ENCODE data around the gene PAPPA.

PAPPA gene

DNA sequence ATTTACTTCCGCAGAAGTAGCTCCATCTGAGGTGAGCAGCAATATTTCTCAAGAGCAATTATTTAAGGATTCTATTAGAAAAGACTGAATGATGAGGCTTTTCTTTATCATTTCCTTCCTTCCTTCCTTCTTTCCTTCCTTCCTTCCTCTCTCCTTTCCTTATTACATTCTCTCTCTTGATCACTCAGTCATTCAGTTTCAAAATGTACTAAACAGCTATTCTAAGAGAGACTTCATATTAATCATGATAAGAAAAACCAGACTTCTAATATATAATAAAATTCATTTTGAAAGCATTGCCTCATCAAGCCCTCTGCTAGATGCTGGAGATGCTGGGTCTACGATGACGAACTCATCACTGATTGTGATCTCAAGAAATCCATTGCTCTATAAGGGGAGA lies 30.4 kb upstream of the PAPPA start:
- no peak overlapping the region for H3K4me3 ChIP-seq (ENCODE audit: low read depth, low read length)
- TF ChIP-seq, protein P1, sequence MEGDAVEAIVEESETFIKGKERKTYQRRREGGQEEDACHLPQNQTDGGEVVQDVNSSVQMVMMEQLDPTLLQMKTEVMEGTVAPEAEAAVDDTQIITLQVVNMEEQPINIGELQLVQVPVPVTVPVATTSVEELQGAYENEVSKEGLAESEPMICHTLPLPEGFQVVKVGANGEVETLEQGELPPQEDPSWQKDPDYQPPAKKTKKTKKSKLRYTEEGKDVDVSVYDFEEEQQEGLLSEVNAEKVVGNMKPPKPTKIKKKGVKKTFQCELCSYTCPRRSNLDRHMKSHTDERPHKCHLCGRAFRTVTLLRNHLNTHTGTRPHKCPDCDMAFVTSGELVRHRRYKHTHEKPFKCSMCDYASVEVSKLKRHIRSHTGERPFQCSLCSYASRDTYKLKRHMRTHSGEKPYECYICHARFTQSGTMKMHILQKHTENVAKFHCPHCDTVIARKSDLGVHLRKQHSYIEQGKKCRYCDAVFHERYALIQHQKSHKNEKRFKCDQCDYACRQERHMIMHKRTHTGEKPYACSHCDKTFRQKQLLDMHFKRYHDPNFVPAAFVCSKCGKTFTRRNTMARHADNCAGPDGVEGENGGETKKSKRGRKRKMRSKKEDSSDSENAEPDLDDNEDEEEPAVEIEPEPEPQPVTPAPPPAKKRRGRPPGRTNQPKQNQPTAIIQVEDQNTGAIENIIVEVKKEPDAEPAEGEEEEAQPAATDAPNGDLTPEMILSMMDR (conservative IDR thresholded peaks at IDR 0.05; ENCODE audit: low read depth, low read length), result no peak
- no peak for DNase-seq (ENCODE audit: low read depth)

DNA sequence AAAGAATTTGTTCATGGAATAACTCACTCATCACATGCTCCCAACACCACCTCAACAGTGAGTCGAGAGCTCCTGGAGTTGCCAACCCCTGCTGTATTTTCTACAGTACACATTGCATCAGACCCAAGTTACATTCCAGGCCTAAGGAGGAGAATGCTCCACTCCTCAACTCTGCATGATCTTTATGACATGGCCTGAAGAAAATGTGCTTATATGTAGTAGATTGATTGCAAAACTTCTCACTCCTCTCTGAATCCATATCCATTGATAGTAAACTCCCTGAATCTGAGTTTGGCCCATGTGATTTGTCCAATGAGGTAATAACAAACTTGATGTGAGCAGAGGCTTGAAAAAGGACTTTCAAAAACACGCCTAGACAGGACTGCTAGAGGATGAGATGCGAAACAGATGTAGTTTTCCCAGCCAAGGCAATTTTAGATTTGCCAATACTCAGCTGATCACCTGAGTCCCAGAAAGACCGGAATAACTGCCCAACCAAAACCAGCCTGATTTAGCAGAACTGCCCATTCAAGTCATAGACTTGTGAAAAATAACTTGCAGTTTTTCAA lies 29.0 kb upstream of the PAPPA start:
- TF ChIP-seq, protein P1 (conservative IDR thresholded peaks at IDR 0.05; ENCODE audit: low read depth, low read length), result no peak
- peak; percentile 94 for DNase-seq (ENCODE audit: low read depth)
- no peak overlapping the region for H3K4me3 ChIP-seq (ENCODE audit: low read depth, low read length)

DNA sequence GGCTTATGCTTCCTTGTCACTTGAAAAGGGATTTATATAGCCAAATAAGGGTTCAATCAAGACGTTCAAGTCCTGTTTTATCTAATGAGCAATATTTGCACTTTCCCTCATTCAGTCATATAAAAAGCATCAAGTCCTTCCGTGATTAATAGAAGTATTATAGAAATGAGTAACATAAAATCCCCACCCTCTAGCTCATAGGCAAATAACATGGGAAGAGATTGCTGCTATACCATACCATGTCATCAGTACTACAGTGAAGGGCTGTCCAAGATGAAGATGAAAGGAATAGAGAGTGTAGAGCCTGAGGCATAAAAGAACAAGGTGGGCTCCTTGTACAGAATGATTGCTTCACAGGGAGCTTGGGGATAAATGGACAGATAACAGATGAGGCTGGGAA lies 20.4 kb upstream of the PAPPA start:
- no peak for DNase-seq (ENCODE audit: low read depth)
- TF ChIP-seq, protein P1 (conservative IDR thresholded peaks at IDR 0.05; ENCODE audit: low read depth, low read length), result no peak
- H3K4me3 ChIP-seq (ENCODE audit: low read depth, low read length), result no peak overlapping the region

DNA sequence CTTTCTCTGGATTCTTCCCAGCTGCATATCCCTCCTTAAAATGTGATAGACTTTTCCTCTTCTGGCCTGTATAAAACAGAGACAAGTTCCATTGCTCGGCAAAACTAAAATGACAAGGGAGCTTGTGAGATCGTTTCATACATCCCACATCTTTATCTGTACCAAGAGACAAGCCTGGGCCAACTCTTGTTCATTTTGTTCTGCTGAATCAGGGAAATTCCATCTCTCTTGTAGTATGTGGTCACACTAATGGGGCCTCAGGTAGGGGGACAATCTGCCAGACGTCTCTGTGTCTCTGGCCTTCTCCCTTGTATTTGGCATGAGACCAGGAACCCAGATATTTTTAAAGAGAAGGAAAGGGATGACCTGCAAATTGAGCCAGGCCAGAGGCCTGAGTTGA lies 18.6 kb upstream of the PAPPA start:
- TF ChIP-seq, protein P1 (conservative IDR thresholded peaks at IDR 0.05; ENCODE audit: low read depth, low read length), result no peak

DNA sequence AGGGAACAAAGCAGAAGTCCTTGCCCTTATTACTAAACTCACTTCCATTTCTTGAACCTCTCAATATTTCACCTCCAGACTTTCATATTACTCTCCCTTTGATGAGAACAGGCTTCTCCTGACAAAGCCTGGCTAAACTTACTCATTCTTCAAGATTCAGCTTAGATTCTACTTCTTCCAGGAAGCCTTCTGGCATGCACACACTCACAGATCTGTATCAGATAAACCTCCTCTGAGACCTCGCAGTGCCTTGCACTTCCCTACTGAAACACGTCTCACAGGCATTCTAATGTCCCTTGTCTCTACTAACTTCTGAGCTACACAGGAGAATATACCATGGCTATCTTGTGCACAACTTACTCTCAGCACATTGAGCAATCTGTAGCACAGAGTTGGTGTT lies 16.6 kb upstream of the PAPPA start:
- no peak overlapping the region for H3K4me3 ChIP-seq (ENCODE audit: low read depth, low read length)
- DNase-seq (ENCODE audit: low read depth), result no peak
- TF ChIP-seq, protein P1 (conservative IDR thresholded peaks at IDR 0.05; ENCODE audit: low read depth, low read length), result no peak

More for the DNA sequence above, 18.6 kb upstream of the PAPPA start:
- H3K4me3 ChIP-seq (ENCODE audit: low read depth, low read length), result no peak overlapping the region
- DNase-seq (ENCODE audit: low read depth), result no peak

DNA sequence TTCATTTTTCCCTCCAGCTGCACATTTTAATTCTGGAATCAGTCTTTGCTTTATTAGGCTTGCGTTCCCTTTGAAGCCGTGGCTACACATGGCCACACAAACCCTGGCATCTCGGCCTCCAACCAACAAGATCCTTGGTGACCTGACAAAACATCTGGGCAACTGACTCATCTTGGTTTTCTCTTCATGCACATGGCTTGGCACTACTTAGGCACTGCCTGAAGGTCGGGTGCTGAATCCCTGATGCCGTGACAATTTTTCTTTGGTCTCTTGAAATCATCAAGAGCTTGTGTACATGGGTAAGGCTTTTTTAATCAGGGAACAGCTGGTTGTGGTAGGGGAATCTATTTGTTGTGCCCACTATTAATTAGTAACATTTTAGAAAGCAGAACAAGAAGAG lies 16.0 kb upstream of the PAPPA start:
- TF ChIP-seq, protein P1 (conservative IDR thresholded peaks at IDR 0.05; ENCODE audit: low read depth, low read length), result no peak

DNA sequence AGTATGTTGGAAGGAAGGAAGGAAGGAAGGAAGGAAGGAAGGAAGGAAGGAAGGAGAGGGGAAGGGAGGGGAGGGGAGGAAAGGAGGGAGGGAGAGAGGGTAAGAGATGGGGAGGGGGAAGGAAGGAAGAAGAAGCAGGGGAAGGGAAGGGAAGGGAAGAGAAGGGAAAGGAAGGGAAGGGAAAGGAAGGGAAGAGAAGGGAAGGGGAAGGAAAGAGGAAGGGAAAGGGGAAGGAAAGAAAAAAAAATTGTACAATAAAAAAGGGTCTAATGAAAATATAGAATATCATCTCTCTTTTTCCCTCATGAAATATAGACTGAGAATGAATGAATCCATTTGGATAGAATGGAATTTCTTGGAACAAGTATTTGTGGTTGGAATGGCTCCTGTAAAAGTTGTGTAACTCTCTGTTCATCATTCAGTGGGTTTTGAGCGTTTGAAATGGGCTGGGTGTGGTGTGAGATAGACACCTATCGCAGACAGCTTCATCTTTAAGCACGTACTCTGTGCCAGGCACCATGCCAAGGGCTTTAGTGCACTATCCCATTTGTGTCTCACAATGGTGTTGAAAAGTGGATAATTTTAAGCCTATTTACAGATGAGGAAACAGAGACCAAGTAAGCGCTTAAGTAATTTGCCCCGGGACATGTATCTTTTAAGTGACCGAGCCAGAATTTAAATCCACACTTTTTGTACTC lies 11.6 kb upstream of the PAPPA start:
- DNase-seq (ENCODE audit: low read depth), result no peak
- no peak overlapping the region for H3K4me3 ChIP-seq (ENCODE audit: low read depth, low read length)
- TF ChIP-seq, protein P1 (conservative IDR thresholded peaks at IDR 0.05; ENCODE audit: low read depth, low read length), result no peak

More for the DNA sequence above, 16.0 kb upstream of the PAPPA start:
- no peak for DNase-seq (ENCODE audit: low read depth)
- H3K4me3 ChIP-seq (ENCODE audit: low read depth, low read length), result no peak overlapping the region

Measured in choroid plexus epithelial cell (primary cell).